ENCODE results near the gene CNTNAP5. TPM values are rescaled to one million over a fixed set of nuclear protein-coding genes. Genes with fewer than 3 reads are reported as not detected.

Gene CNTNAP5
- not detected in 2 replicates for total RNA-seq

GRCh38 chr2:124025171-124025580, at the start of gene CNTNAP5:
Gene CNTNAP5 (plus strand): TSS chr2:124025287. CDS start chr2:124025651, 364 bp downstream.
- H3K4me3 ChIP-seq (ENCODE audit: low read depth, low read length), result peak within 1 kb of the TSS; percentile 38
- no peak for DNase-seq (ENCODE audit: low read depth)
- TF ChIP-seq CTCF (conservative IDR thresholded peaks at IDR 0.05; ENCODE audit: low read depth, low read length), result no peak

GRCh38 chr2:123976054-123976648, 48.9 kb upstream of the CNTNAP5 start:
- DNase-seq (ENCODE audit: low read depth), result no peak
- no peak for TF ChIP-seq CTCF (conservative IDR thresholded peaks at IDR 0.05; ENCODE audit: low read depth, low read length)
- no peak overlapping the region for H3K4me3 ChIP-seq (ENCODE audit: low read depth, low read length)

- peak; percentile 19 for DNase-seq (ENCODE audit: low read depth)
- H3K4me3 ChIP-seq (ENCODE audit: low read depth, low read length), result no peak overlapping the region
- peak; percentile 69 for TF ChIP-seq CTCF (conservative IDR thresholded peaks at IDR 0.05; ENCODE audit: low read depth, low read length)
Measured at GRCh38 chr2:123993728-123994323, 31.3 kb upstream of the CNTNAP5 start.

- no peak overlapping the region for H3K4me3 ChIP-seq (ENCODE audit: low read depth, low read length)
- no peak for DNase-seq (ENCODE audit: low read depth)
- TF ChIP-seq CTCF (conservative IDR thresholded peaks at IDR 0.05; ENCODE audit: low read depth, low read length), result no peak
Measured at GRCh38 chr2:123999681-124000080, 25.4 kb upstream of the CNTNAP5 start.

- DNase-seq (ENCODE audit: low read depth), result no peak
- H3K4me3 ChIP-seq (ENCODE audit: low read depth, low read length), result no peak overlapping the region
- no peak for TF ChIP-seq CTCF (conservative IDR thresholded peaks at IDR 0.05; ENCODE audit: low read depth, low read length)
Measured at GRCh38 chr2:124001696-124002430, 23.2 kb upstream of the CNTNAP5 start.

GRCh38 chr2:124018890-124019289, 6.2 kb upstream of the CNTNAP5 start:
- H3K4me3 ChIP-seq (ENCODE audit: low read depth, low read length), result no peak overlapping the region
- TF ChIP-seq CTCF (conservative IDR thresholded peaks at IDR 0.05; ENCODE audit: low read depth, low read length), result peak; percentile 37
- no peak for DNase-seq (ENCODE audit: low read depth)

Measured in epithelial cell of proximal tubule (primary cell).